HG02884 (cell line): ENCODE results near the gene TIAM2.

Source experiments
- ATAC-seq: cut with Tn5 transposase; IDR thresholded peaks from one replicate; pipeline ENCODE4 v1.9.1; 2021; ENCODE audit warnings: mild to moderate bottlenecking, moderate library complexity; ENCODE audit not compliant: unreplicated experiment

TIAM2 gene

DNA sequence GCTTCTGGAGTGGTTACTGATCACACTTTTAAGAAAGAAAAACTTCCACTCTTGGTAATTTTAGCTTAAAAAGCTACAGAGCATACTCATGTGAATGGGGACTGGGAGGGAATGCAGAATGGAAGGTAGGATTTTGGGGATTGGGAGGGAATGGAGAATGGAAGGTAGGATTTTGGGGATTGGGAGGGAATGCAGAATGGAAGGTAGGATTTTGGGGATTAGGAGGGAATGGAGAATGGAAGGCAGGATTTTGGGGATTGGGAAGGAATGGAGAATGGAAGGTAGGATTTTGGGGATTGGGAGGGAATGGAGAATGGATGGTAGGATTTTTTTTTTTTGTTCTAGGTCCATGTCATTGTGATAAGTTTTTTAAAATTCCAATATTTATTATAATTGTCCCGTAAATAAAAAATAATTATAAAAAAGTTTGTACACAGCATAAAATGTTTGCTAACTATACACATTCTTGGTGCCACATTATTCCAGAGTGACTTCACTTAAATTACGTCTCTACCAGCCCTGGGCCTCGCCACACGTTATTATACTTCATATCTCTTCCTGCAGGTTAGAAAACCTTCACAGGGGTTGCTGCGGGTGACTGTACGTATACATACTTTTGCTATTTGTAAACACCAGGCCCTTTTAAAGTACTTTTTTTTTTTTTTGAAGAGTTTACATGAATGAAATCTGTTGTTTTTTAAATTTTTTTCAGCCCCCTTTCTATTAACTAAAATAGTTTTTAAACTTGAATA lies 127.3 kb downstream of the TIAM2 start:
- ATAC-seq = no peak

DNA sequence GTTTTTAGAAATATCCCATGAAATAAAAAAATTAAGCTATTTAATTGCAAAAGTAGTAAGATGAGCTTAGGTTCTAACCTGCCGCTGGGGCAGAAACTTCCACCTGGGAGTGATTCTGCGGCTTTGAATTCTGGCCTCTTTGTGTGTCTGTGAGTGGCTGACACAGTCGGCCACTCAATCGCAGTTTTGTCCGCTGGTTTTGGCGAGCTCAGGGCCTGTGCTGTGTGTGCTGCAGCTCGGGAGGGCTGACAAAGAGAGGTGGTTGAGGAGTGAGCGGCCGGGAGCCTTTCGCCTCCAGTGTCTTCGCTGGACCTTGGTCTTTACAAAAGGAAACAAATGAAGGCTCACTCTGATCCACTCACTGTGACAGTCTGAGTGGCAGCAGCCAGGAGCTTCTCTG lies 128.4 kb downstream of the TIAM2 start:
- no peak for ATAC-seq

GRCh38 chr6:155125906-155126305 lies 130.8 kb downstream of the TIAM2 start:
- ATAC-seq = no peak

DNA sequence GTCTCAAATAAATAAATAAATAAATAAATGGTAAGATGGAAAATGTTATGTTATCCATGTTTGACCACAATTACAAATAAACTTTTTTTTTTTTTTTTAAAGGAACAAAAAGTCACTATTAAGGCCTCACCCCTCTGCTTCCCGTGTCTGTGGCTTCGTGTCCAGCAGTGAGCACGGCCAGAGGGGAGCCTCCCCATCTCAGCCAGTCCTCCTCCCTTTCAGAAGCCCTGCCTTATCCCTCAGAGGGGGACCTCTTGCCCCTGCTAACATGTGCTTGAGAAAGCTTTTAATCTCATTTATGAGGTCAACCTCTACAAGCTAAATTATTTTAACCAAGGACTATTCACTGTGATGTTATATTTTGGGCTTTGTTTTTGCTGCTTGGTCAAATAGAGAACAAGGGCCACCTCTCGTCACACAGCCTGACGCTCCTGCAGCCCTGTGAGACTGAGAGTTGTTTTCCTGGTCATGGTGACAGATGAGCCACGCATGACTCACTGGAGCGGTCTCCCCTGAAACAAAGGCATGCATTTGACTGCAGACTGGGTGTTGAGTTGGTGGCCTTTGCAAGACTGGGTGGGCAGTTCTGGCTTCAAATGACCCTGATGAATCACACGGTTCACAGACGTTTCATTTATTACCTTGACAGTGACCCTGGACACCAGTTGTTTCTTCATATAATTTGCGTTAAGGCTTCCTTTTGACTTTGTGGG lies 131.8 kb downstream of the TIAM2 start:
- ATAC-seq = peak; percentile 78

DNA sequence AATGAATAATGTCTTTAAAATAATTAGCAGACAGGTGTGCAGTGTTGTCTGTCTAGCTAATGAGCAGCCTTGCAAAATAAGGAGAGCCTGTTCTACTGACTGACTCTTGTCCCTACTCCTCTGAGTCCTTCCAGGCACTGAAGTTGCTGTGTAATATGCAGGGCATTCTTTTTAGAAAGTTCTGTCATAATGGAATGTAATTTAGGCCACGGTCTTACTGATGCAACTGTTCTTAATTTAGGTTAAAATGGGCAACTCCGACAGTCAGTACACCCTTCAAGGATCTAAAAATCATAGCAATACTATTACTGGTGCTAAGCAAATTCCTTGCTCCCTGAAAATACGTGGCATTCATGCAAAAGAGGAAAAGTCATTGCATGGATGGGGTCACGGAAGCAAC lies 133.9 kb downstream of the TIAM2 start:
- no peak for ATAC-seq

DNA sequence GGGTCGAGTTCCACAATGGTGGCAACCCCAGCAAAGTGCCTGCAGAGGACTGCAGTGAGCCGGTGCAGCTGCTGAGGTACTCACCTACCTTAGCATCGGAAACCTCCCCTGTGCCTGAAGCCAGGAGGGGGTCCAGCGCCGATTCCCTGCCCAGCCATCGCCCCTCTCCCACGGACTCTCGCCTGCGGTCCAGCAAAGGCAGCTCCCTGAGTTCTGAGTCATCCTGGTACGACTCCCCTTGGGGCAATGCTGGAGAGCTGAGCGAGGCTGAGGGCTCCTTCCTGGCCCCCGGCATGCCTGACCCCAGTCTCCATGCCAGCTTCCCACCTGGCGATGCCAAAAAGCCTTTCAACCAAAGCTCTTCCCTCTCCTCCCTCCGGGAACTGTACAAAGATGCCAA lies 134.6 kb downstream of the TIAM2 start:
- ATAC-seq = no peak

DNA sequence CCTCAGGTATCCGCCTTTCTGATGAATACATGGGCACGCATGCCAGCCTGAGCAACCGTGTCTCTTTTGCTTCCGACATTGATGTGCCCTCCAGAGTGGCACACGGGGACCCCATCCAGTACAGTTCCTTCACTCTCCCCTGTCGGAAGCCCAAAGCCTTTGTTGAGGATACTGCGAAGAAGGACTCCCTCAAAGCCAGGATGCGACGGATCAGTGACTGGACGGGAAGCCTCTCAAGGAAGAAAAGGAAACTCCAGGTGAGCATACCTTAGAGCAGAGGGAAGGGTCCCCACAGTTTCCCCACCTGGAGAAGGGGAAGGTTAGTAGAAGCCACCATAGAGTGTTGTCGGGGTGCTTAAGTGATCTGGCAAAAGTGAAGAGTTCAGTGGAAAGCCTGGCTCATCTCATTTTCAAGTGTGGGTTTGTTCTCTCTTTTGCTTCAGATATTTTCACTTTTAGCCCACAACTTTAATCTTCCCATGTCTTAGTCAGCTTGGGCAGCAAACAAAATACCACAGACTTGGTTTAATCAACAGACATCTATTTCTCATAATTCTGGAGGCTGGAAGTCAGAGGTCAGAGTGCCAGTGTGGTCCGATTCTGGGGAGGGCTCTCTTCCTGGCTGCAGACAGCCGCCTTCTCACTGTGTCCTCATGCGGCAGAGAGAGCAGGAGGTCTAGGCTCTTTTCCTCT lies 135.2 kb downstream of the TIAM2 start:
- ATAC-seq = no peak

DNA sequence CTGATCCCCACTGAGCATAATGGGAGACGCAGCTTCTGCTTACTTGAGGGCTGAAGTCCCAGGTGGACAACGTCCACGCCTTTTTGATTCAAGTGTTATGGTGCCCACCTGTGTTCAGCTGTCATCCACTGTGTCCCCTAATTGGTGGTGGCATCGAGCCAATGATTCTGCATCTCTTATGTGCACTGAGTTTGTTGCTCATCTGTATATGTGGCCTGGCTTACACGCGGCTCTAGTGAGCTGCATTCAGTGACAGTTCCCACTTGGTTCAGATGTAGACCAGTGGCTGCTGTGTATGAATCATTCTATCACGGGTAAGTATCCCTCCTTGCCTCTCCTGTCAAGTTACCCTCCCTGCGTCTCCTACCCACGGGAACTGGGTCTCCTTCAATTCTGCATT lies 137.5 kb downstream of the TIAM2 start:
- ATAC-seq = no peak

DNA sequence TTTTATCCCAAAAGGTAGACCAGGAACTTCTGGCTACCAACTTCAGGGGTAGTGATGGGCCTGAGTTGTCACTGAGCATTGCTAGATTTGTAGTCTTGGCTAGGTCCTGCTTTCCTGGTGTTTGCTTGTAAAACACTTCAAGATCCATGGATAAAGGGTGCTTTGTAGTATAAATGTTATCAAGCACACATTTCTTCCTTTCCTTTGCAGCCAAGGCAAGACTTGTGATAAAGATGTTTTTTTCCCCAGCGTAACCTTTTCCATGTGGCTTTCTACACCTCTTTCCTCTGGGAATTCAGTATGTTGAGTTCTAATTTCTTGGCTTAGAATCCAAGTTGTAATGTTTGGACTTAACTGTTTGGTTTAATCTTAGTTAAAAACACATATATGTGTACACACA lies 145.9 kb downstream of the TIAM2 start:
- ATAC-seq = no peak

GRCh38 chr6:155141512-155141911 lies 146.4 kb downstream of the TIAM2 start:
- ATAC-seq = no peak

DNA sequence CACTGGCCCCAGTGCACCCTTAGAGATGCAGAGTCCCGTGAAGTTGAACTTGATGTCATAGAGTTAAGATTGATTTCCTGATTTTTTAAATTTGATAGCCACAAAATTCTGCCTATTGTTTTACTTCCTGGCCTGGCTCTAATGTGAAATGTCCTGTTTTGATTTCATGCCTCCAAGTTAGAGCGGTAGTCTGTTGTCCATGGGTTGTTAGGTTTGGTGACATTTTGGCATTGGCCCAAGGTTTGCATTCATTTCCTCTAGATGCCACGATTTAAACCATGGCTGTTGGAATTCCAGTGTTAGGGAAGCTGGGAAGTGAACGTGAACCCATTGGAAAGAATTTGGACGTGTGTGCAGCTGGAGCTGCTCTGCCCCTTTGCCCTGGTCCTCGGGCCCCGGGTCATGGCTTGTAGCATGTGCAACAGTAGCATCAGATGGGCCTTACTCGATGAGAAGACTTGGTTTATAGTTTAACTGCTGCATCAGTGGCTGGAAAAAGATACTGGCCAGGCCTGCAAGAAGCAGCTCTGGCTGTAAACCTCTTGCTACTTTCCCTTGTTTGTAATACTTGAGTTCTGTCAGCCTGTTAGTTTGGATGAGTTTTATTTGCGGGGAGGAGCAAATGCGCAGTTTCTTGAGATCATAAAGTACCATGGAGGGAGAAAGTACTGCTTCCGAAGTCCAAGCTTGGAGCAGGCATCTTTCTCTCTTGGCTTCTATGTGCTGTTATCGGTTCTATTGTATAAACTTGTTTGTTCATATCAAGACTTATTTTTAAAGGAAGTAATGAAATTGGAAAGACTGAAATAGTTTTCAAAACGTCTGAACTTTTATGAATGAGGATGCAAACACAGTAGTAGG lies 147.3 kb downstream of the TIAM2 start:
- no peak for ATAC-seq

- no peak for ATAC-seq
Measured at GRCh38 chr6:155143029-155143577, 148.0 kb downstream of the TIAM2 start.

GRCh38 chr6:155143578-155144106 lies 148.5 kb downstream of the TIAM2 start:
- ATAC-seq = no peak

DNA sequence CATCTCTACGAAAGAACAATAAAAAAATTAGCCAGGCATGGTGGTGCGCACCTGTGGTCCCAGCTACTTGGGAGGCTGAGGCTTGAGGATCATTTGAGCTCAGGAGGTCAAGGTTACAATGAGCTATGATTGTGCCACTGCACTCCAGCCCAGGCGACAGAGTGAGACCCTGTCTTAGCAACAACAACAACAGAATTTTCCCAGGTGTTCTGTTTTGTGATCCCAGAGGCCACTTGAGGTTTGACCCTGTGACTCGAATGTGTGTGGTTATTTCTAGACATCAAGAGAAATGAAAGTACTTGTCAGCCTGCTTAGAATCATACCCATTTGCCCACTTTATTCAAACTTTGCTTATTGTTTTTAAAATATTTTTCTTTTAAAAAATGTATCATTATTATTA lies 151.1 kb downstream of the TIAM2 start:
- ATAC-seq = no peak

- ATAC-seq = no peak
Measured at GRCh38 chr6:155147958-155148663, 153.0 kb downstream of the TIAM2 start.

DNA sequence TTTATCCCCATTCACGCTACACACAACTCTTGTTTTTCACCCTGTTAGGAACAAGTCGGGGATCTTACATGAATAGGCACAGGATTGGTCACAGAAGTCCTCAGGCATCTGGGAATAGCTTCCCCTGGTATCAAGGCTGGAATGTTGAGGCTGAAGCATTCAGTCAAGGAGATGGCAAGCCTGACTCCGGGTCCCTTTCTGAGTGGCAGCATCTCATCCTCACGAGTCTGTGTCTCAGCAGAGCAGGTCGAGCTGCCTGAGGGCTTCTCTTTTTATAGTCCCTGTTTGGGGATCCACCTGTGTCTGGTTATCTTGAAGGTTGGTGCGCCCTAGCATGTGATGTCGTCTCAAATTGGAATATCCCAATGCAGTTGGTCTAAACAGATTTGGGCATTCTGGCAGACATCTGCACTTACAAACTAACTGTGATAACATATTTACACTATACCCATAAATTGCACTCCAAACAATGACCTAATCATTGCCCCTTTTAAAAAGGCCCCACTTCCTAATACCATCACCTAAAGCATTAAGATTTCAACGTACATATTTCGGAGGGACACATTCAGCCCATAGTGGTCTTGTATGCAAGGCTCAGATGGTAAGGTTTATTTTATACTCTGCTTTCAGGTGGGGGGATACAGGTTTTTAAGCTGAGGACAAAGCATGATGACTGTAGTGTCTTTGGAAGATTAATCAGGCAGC lies 156.0 kb downstream of the TIAM2 start:
- ATAC-seq = no peak

DNA sequence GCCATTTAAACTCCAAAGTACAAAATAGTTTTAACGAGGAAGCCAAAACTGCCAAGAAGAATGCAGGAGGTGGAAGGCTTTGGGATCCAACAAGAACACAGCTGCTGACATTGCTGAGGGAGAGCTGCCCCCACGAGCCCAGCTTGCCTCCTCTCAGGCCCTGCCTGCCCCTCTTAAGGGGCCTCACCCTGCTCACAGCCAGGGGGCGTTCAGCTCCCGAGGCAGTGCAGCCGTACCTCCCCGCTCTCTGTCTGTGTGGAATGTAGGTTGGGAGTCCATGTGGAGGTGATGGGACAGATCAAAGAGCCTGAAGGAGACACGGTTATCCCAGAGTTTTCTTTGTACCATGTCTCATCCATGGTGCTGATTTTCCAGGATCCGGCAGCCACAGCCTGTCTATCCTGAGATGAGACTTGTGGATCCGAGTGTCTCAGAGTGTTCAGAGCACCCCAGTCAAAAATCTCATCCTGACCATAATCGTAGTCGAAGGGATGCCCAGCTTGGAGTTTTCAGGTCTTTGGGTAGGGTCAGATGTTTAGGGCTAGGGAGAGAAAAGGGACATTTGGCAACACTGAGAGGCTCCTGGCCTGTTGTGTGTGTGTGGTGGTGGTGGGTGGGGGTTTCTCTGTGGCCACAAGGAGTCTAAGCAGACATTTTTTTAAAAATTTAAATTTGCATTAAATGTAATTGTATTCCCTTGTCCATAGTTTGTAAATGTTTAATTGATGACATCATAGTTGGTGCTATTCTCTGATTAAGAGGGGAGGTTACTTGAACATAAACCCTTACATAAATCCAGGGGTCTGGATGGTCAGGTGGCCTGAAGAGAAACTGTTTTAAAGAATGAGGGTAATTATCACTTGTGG lies 157.3 kb downstream of the TIAM2 start:
- no peak for ATAC-seq

GRCh38 chr6:155154158-155154830 lies 159.2 kb downstream of the TIAM2 start:
- no peak for ATAC-seq
